ENCODE measurements around the gene TMIGD3. TPM values are rescaled to one million over a fixed set of nuclear protein-coding genes. Genes with fewer than 3 reads are reported as not detected.

Gene TMIGD3
- total and polyA plus RNA-seq, 2 donors (not counting 1 experiment from before 2014, with no cell fraction given), result 0.19 TPM; not detected in 1

GRCh38 chr1:111496398-111496797, 7.0 kb downstream of the TMIGD3 start:
- Histone ChIP-seq H3K9ac (ENCODE audit: low read length) (no peak overlapping the region), H2AFZ (ENCODE audit: insufficient read depth, low read depth, low read length, poor library complexity, severe bottlenecking) (no peak overlapping the region), H4K20me1 (ENCODE audit: control insufficient read depth, insufficient read depth, low read length, poor library complexity, severe bottlenecking) (no peaks in the 10 kb centered on the region), H3K36me3 (replicated peaks in 1 of 2; ENCODE audit: control extremely low read depth in 1 of 2, control insufficient read depth in 1 of 2, extremely low read depth in 1 of 2, insufficient read depth in 2 of 2, low read length in 1 of 2) (no peaks in the 10 kb centered on the region), H3K27me3 (replicated peaks in 1 of 4; ENCODE audit: control extremely low read depth in 1 of 4, control insufficient read depth in 3 of 4, insufficient read depth in 4 of 4, low read length in 3 of 4) (no peaks in the 10 kb centered on the region), H3K9me3 (ENCODE audit: control extremely low read depth in 1 of 3, control insufficient read depth in 2 of 3, insufficient read depth in 1 of 3, low read length in 2 of 3) (peaks cover 0 to 4% (median 3%) of the 10 kb centered on the region in 3 donors), H3K79me2 (ENCODE audit: control insufficient read depth, insufficient read depth, low read length) (no peaks in the 10 kb centered on the region), H3K4me3 (ENCODE audit: control extremely low read depth in 1 of 5, extremely low read depth in 1 of 5, insufficient read depth in 1 of 5, low read depth in 2 of 5, low read length in 4 of 5) (no peak overlapping the region), H3K27ac (ENCODE audit: low read length in 2 of 2) (no peak overlapping the region), H3K4me2 (replicated peaks; ENCODE audit: low read depth, low read length, poor library complexity, severe bottlenecking) (no peak overlapping the region), H3K4me1 (ENCODE audit: control insufficient read depth in 2 of 2, insufficient read depth in 2 of 2, low read length in 2 of 2) (peaks cover 5 to 9% of the 10 kb centered on the region in 2 donors)
- ChIA-PET CTCF (interaction anchor here (0.8 to 1.3 kb wide), 2 partner anchors 11 to 15 kb away, joined by 4 to 5 read pairs; no protein-coding TSS in a partner anchor), POLR2A (interaction anchor here (0.6 to 1.0 kb wide), 2 partner anchors 12 to 192 kb away, joined by 4 read pairs; no protein-coding TSS in a partner anchor)
- ATAC-seq (ENCODE audit: low read depth), result no peak
- no peak overlapping the region for H3K4me3 Mint-ChIP-seq
- H3K27me3 Mint-ChIP-seq, result no peaks in the 10 kb centered on the region
- no peaks in the 10 kb centered on the region for H3K9me3 Mint-ChIP-seq (ENCODE audit: insufficient read depth)
- 96% methylated on average over 4 of the region's 4 CpGs for WGBS (ENCODE audit: insufficient coverage)
- DNase-seq, result no peak
- H3K4me1 Mint-ChIP-seq, result peaks cover 12% of the 10 kb centered on the region
- intact Hi-C loops (cut with micrococcal nuclease), result no loop called here
- H3K27ac Mint-ChIP-seq, result no peak overlapping the region
- TF ChIP-seq EZH2 (IDR thresholded peaks at IDR 0.05; ENCODE audit: borderline replicate concordance, insufficient read depth, low read depth, low read length, poor library complexity, severe bottlenecking) (no peak), CTCF (IDR thresholded peaks at IDR 0.05) (no peak)

DNA sequence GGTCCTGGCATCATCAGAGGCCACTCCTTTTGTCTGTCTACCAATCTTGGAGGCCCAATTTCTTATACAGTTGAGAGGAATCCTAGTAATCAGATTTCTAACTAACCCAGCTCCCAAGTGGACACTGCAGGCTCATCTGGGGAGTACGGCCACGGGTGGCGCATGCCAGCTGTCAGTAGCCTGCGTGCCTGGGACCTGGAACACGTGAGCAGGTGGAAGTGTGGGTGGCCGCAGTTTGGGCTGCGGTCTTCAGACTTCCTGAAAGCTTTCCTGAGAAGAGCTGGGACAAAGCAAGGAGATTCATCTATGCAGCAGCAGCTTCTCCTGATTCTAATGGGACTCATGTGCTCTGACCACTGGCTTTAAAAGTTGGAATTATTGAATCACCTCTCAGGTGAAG, 12.4 kb downstream of the TMIGD3 start:
- Histone ChIP-seq H3K4me2 (replicated peaks; ENCODE audit: low read depth, low read length, poor library complexity, severe bottlenecking) (no peak overlapping the region), H3K9ac (ENCODE audit: low read length) (no peak overlapping the region), H3K79me2 (ENCODE audit: control insufficient read depth, insufficient read depth, low read length) (no peaks in the 10 kb centered on the region), H3K27ac (ENCODE audit: low read length in 2 of 2) (no peak overlapping the region), H3K9me3 (ENCODE audit: control extremely low read depth in 1 of 3, control insufficient read depth in 2 of 3, insufficient read depth in 1 of 3, low read length in 2 of 3) (peaks cover 0 to under 1% (median 0%) of the 10 kb centered on the region in 3 donors), H3K27me3 (replicated peaks in 1 of 4; ENCODE audit: control extremely low read depth in 1 of 4, control insufficient read depth in 3 of 4, insufficient read depth in 4 of 4, low read length in 3 of 4) (no peaks in the 10 kb centered on the region), H4K20me1 (ENCODE audit: control insufficient read depth, insufficient read depth, low read length, poor library complexity, severe bottlenecking) (no peaks in the 10 kb centered on the region), H2AFZ (ENCODE audit: insufficient read depth, low read depth, low read length, poor library complexity, severe bottlenecking) (no peak overlapping the region), H3K4me3 (ENCODE audit: control extremely low read depth in 1 of 5, extremely low read depth in 1 of 5, insufficient read depth in 1 of 5, low read depth in 2 of 5, low read length in 4 of 5) (no peak overlapping the region), H3K4me1 (ENCODE audit: control insufficient read depth in 2 of 2, insufficient read depth in 2 of 2, low read length in 2 of 2) (no peaks in the 10 kb centered on the region), H3K36me3 (replicated peaks in 1 of 2; ENCODE audit: control extremely low read depth in 1 of 2, control insufficient read depth in 1 of 2, extremely low read depth in 1 of 2, insufficient read depth in 2 of 2, low read length in 1 of 2) (no peaks in the 10 kb centered on the region)
- H3K27me3 Mint-ChIP-seq, result no peaks in the 10 kb centered on the region
- CTCF ChIA-PET, result interaction anchor here (1.2 to 4.3 kb wide), 3 partner anchors 16 to 224 kb away, joined by 3 to 51 read pairs (median 4); no protein-coding TSS in a partner anchor
- no peak for TF ChIP-seq CTCF (IDR thresholded peaks at IDR 0.05)
- TF ChIP-seq EZH2 (IDR thresholded peaks at IDR 0.05; ENCODE audit: borderline replicate concordance, insufficient read depth, low read depth, low read length, poor library complexity, severe bottlenecking), result no peak
- H3K27ac Mint-ChIP-seq, result no peak overlapping the region
- intact Hi-C loops (cut with micrococcal nuclease), result no loop called here
- H3K9me3 Mint-ChIP-seq (ENCODE audit: insufficient read depth), result no peaks in the 10 kb centered on the region
- no peak for DNase-seq
- WGBS (ENCODE audit: insufficient coverage), result 96% methylated on average over 7 of the region's 7 CpGs
- POLR2A ChIA-PET, result interaction anchor here (0.7 kb wide), 1 partner anchor 17 kb away, joined by 3 read pairs; no protein-coding TSS in a partner anchor
- H3K4me3 Mint-ChIP-seq, result no peak overlapping the region
- H3K4me1 Mint-ChIP-seq, result peaks cover 9% of the 10 kb centered on the region
- no peak for ATAC-seq (ENCODE audit: low read depth)
